ENCODE measurements around the gene VASN. TPM values are rescaled to one million over a fixed set of nuclear protein-coding genes. Genes with fewer than 3 reads are reported as not detected.

VASN gene
- total RNA-seq, 1 donor from 2014 or later: 0.11 TPM

- intact Hi-C loops (cut with micrococcal nuclease): no loop called here
- no peaks in the 10 kb centered on the region for H3K9me3 Mint-ChIP-seq
- H3K27me3 Mint-ChIP-seq: no peaks in the 10 kb centered on the region
- peak; percentile 56 for ATAC-seq (ENCODE audit: low read depth)
- POLR2A ChIA-PET: no interaction called here
- CTCF ChIA-PET: no interaction called here
- peaks cover 17% of the 10 kb centered on the region for H3K36me3 Mint-ChIP-seq (ENCODE audit: low read depth)
- no peak for DNase-seq
- peak overlapping the region; percentile 80 for H3K4me3 Mint-ChIP-seq
- no peak for TF ChIP-seq CTCF (IDR thresholded peaks at IDR 0.05)
- no peak overlapping the region for H3K27ac Mint-ChIP-seq
- H3K4me1 Mint-ChIP-seq: peaks cover 20% of the 10 kb centered on the region
Measured at GRCh38 chr16:4372001-4372577, 441 bp downstream of the VASN start.

GRCh38 chr16:4372578-4373355, 1.1 kb downstream of the VASN start:
- no peaks in the 10 kb centered on the region for H3K27me3 Mint-ChIP-seq
- TF ChIP-seq CTCF (IDR thresholded peaks at IDR 0.05): no peak
- intact Hi-C loops (cut with micrococcal nuclease): no loop called here
- H3K4me1 Mint-ChIP-seq: peaks cover 20% of the 10 kb centered on the region
- ChIA-PET CTCF (no interaction called here), POLR2A (interaction anchor here (1.0 kb wide), 1 partner anchor 8 kb away, joined by 8 read pairs; no protein-coding TSS in a partner anchor)
- H3K9me3 Mint-ChIP-seq: no peaks in the 10 kb centered on the region
- peak overlapping the region; percentile 80 for H3K4me3 Mint-ChIP-seq
- H3K27ac Mint-ChIP-seq: no peak overlapping the region
- ATAC-seq (ENCODE audit: low read depth) (peak; percentile 33), DNase-seq (no peak)
- H3K36me3 Mint-ChIP-seq (ENCODE audit: low read depth): peaks cover 14% of the 10 kb centered on the region

GRCh38 chr16:4373356-4373908, 1.8 kb downstream of the VASN start:
- intact Hi-C loops (cut with micrococcal nuclease): no loop called here
- TF ChIP-seq CTCF (IDR thresholded peaks at IDR 0.05): no peak
- no peak for DNase-seq
- H3K4me3 Mint-ChIP-seq: peak overlapping the region; percentile 32
- CTCF ChIA-PET: no interaction called here
- peaks cover 16% of the 10 kb centered on the region for H3K36me3 Mint-ChIP-seq (ENCODE audit: low read depth)
- H3K4me1 Mint-ChIP-seq: peaks cover 20% of the 10 kb centered on the region
- H3K27me3 Mint-ChIP-seq: no peaks in the 10 kb centered on the region
- POLR2A ChIA-PET: interaction anchor here (1.0 kb wide), 1 partner anchor 9 kb away, joined by 8 read pairs; no protein-coding TSS in a partner anchor
- H3K9me3 Mint-ChIP-seq: no peaks in the 10 kb centered on the region
- no peak overlapping the region for H3K27ac Mint-ChIP-seq
- ATAC-seq (ENCODE audit: low read depth): no peak

DNA sequence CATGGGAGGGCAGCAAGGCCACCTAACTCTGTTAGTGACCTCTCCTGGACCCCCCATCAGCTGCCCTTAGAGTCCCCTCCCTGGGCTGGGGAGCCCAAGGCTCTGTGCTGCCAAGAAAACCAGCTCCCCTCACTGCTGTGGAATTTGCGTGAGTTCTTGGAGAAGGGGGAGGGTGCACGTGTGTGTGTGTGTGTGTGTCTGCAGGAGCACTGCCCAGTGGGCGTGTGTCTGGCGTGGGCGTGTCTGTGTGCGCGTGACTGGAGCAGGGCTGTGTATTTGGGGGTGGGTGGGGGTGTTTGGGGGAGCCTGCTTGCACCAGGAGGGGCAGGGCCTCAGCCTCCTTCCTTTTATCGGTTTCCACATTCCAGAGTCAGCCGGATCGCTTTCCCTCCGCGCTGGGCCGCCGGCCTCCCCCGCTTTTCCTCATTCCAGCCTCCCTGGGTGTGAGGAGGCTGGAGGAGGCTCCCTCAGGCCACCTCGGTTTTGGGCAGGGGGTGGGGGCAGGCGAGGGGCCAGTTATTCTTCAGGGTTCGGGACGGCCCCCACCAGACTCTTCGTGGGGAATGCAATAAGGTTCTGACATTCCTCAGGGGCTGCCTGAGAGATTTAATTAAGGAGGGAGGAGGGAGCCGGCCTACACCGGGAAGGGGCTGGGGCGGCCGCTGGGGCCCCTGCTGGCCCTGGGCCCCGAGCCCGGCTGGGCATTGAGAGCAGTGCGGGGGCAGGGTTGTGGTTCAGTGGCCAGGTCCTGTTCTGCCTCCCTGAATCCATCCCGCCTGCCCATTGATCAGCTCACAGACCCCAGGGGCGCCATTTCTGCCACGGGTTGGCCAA, 2.5 kb downstream of the VASN start:
- Mint-ChIP-seq H3K36me3 (ENCODE audit: low read depth) (peaks cover 16% of the 10 kb centered on the region), H3K4me3 (no peak overlapping the region), H3K9me3 (no peaks in the 10 kb centered on the region), H3K27me3 (no peaks in the 10 kb centered on the region), H3K4me1 (peaks cover 20% of the 10 kb centered on the region), H3K27ac (no peak overlapping the region)
- intact Hi-C loops (cut with micrococcal nuclease): no loop called here
- no peak for TF ChIP-seq CTCF (IDR thresholded peaks at IDR 0.05)
- ChIA-PET POLR2A (interaction anchor here (0.5 to 1.0 kb wide), 2 partner anchors 9 to 74 kb away, joined by 3 to 8 read pairs; no protein-coding TSS in a partner anchor), CTCF (interaction anchor here (1.8 kb wide), 1 partner anchor 29 kb away, joined by 8 read pairs; no protein-coding TSS in a partner anchor)
- ATAC-seq (ENCODE audit: low read depth) (no peak), DNase-seq (no peak)
